GM19452 (cell line): Measurements from ENCODE around the gene SPIN4.
"Not testable (repeated sequence)": the region's sequence is repeated elsewhere in the genome, so short reads cannot be mapped to it uniquely, and the experiment has no call there.

Experiments used
- ATAC-seq: cut with Tn5 transposase; IDR thresholded peaks from one replicate; pipeline ENCODE4 v1.9.1; 2021; ENCODE audit not compliant: unreplicated experiment

SPIN4 gene

DNA sequence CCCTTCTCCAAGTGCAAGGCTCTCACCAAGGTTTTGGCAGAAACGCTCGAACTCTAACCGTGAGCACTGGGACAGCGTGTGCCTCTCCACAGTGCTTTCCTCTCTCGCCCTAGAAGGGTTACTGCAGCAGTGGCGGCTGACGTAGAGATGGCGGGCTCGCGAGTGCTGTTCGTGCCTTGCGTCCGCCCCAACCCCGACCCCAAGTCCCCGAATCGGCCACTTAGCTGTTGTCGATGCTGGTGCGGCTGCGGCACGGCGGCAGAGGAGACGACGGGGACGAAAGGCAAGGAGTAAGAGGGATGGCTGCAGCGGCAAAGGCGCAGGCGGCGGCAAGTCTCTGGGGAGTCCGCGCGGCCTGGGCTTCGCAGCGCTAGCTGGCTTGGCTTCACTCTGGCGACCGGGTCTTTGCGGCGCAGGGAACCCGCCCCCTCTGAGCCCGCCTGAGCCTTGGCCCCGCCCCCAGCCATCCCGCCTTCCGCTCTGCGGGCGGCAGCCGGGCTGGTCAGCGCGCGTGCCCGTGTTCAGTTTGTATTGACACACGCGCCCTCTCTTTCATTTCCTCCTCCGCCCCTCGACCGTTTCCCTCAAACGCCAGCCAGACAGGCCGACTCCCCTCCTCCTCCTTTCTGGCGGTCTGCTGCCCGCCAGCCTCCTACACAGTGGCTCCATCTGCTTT lies at the start of gene SPIN4:
TSS of gene SPIN4 (minus strand) at position 392 of the 676 bp plus-strand sequence. CDS start 513 bp downstream, outside the sequence.
- peak; percentile 91 for ATAC-seq

DNA sequence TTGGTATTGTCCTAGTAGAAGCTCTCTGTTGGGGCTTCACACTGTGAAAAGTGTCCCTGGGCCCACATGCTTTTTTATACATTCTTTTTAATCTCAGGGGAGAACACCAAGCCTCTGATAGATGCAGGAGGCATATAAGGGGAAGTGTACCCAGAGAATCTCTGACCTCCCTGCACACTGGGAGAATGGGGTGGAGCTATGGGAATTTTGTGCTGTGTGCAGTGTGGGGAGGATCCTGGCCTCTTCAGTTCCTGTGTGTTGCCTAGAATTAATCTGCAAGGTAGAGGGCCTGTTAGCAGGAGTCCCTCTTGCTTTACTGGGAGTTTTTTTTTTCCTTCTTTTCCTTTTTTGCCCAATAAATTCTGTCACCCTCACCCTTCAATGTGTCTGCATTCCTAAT lies 49.2 kb upstream of the SPIN4 start:
- no peak for ATAC-seq

DNA sequence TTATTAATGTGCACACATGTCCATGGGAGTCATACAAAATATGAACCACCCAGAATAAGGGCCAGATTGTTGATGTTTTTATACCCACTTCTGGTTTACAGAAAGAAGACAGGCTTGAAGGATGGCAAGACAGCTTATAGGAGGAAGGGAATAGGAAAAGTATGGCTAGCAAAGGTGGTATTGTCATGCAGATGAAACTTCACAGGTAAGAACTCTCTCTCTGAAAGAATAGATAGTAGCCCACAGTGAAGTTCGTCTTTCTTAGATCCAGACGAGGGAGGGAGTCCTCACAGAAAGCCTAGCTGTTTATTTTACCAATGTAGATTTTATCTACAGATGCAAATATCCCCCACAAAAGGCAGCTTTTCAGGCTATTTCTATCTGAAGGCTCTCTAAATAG lies 43.7 kb upstream of the SPIN4 start:
- no peak for ATAC-seq

DNA sequence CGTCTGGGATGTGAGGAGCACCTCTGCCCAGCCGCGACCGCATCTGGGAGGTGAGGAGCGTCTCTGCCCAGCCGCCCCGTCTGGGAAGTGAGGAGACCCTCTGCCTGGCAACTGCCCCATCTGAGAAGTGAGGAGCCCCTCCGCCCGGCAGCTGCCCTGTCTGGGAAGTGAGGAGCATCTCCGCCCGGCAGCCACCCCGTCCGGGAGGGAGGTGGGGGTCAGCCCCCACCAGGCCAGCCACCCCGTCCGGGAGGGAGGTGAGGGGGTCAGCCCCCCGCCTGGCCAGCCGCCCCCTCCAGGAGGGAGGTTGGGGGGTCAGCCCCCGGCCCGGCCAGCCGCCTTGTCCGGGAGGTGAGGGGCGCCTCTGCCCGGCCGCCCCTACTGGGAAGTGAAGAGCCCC lies 42.0 kb upstream of the SPIN4 start:
- not testable (repeated sequence) for ATAC-seq

DNA sequence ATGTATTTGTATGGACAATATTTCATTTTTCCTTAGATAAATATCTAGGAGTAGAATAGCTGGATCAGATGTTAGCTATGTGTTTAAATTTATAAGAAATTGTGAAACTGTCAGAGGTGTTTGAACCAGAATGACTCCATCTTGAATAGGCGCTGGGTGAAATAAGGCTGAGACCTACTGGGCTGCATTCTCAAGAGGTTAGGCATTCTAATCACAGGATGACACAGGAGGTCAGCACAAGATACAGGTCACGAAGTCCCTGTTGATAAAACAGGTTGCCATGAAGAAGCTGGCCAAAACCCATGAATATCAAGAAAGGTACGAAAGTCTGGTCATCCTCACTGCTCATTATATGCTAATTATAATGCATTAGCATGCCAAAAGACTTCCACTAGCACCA lies 36.3 kb upstream of the SPIN4 start:
- no peak for ATAC-seq

DNA sequence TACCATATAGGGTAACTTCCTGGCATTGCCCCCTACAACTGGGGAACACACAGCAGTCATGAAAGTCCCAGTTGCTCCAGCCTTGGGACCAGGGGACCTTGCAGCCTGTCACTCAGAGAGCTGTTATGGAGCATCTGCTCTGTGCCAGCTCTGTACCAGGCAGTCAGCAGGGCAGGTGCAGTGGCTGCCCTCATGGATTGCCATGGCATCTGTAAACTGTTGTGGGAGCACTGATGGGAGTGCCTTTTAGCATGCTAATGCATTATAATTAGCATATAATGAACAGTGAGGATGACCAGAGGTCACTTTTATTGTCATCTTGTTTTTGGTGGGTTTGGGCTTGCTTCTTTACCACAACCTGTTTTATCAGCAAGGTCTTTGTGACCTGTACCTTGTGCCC lies 33.1 kb upstream of the SPIN4 start:
- not testable (repeated sequence) for ATAC-seq

DNA sequence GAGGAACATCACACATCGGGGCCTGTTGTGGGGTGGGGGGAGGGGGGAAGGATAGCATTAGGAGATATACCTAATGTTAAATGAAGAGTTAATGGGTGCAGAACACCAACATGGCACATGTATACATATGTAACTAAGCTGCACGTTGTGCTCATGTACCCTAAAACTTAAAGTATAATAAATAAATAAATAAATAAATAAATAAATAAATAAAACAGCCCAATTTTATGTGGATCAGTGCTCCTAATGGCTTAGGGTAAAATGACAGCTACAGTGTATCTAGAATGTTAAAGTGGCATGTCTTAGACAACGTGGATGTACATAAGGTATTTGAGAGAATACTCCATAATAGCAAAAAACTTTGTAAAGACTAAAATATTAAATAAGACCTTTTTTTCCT lies 21.9 kb upstream of the SPIN4 start:
- ATAC-seq, result not testable (repeated sequence)

DNA sequence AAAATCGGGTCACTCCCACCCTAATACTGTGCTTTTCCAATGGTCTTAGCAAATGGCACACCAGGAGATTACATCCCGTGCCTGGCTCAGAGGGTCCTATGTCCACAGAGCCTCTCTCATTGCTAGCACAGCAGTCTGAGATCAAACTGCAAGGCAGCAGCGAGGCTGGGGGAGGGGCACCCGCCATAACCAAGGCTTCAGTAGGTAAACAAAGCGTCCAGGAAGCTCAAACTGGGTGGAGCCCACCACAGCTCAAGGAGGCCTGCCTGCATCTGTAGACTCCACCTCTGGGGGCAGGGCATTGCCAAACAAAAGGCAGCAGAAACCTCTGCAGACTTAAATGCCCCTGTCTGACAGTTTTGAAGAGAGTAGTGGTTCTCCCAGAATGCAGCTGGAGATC lies 16.6 kb upstream of the SPIN4 start:
- not testable (repeated sequence) for ATAC-seq

DNA sequence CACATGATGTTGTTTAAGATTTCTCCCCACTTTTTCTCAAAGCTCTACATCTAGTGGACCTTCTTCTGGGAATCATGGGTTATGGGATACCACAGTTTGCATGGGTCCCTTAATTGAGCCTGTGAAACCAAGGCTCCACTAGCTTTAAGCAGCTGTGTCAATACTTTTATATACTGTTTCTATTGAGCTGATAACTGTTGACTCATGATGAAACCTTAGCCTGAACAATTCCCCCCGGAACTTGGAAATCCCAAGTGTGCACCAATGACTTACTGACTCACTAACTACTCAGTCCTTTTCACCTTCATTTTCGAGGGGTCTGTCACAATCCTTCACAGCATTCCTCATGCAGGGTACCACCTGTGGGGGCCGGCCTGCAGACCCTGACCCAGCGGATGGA lies 12.7 kb upstream of the SPIN4 start:
- ATAC-seq, result no peak

DNA sequence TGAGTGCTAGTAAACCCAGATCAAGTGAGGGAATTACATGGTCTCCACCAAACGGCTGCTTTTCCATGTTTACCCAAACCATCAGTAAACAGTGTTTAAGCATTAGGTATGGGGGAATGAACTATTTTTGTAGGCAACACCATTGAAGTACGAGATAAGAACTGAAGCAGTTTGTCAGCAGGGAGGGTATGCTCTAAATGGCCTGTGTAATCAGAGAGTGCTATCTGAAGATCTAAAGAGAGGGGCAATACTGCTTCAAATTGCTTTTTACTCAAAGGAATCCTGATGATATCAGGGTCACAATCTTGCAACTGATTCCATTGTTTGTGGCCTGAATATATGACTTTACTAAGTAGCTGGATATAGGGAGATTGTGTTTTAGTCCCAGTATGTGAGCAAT lies 10.4 kb upstream of the SPIN4 start:
- ATAC-seq, result no peak

DNA sequence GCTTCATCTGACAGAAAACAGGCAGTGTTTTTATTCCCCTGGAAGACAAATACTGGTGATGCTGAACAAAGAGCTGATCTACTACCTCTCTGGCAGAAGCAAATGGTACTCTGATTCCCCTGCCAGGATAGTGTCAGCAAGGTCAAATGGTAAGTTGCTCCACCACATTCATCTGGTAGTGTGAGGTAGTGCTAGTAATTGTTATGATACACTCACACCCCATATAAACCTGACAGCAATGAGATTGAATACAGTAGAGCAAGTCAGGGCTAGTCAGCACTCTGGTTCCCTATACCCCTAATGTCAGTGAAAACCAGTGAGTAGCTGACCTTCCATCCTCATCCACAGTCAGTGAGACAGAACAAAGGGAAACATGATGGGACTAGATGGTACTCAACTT lies 3.4 kb upstream of the SPIN4 start:
- no peak for ATAC-seq

DNA sequence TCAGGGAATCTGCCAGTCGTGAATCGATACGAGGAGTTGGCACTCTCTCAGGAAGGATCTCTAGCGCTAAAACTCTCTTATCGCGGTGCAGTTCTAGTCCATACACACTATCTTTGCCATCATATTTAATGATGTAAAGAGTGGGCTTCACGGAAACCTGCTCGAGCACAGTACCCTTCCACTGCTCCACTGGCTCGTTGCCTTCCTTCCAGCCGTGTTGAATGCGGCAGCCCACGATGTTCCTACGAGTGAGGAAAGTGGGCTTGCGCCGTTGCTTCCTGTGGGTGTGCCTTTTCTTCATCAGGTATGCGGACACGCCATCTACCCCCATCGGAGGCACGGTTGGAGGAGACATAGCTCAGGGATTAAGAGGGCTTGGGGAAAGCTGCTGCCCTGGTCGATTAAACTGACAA lies 661 bp downstream of the SPIN4 start:
- peak; percentile 34 for ATAC-seq

DNA sequence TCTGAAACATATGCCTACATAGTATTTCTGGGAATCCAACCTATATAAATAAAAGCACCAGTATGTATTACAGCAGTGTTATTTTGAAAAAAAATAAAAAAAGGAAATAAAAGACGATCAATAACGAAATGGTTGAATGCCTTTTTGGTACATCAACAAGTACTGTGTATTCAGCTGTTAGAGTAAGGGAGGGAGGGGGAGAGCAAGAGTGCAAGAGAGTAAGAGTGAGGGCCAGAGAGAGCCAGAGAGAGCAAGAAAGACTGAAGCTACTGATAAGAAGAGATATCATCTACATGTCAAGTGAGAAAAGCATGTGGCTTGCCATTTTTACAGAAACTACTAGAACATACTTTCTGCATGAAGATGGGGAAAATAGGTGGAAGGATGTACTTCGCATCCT lies 1.8 kb downstream of the SPIN4 start:
- no peak for ATAC-seq

DNA sequence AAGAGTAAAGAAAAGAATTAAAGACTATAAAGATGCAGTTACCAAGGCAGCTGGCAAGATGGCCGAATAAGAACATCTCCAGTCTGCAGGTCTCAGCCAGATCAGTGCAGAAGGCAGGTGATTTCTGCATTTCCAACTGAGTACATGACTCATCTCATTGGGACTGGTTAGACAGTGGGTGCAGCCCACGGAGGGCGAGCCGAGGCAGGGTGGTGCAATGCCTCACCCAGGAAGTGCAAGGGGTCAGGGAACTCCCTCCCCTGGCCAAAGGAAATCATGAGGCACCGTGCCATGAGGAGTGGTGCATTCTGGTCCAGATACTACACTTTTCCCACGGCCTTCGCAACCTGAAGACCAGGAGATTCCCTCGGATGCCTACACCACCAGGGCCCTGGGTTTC lies 20.5 kb downstream of the SPIN4 start:
- no peak for ATAC-seq

DNA sequence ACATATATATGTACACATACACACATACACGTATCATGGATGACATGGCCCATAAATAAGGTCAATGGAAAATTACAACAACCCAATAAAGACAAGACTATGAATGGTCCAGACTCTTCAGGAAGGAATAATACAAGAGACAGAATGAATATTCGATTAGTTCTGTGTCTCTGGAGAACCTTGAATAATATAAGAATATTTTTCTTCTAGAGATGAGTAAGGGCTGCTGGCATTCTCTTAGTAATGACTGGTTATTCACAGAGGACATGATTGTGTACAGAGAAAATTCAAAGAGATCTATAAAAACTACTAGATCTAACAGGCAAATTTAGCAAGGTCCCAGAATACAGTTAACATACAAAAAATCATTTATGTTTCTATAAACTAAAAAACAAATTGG lies 23.3 kb downstream of the SPIN4 start:
- ATAC-seq, result no peak

DNA sequence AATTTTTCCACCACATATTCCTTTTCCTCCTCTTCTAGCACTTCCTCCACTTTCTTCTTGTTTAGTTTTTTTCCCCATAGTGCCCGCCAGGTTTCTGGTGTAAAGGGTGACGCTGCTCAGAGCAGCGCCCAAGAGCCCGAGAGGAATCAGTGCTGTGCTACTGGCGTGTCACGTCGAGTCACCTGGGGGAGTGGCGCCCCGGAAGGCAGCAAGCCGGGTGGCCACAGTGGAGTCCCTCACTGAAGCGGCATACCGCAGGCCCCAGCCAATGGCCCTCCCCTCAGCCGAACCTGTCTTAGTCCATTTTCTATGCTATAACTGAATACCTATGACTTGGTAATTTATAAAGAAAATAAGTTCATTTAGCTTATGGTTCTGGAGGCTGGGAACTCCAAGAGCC lies 51.5 kb downstream of the SPIN4 start:
- ATAC-seq, result no peak
